Muscle of back (tissue), 11 donors: ENCODE results near the gene BABAM2. TPM values are rescaled to one million over a fixed set of nuclear protein-coding genes. Genes with fewer than 3 reads are reported as not detected.
A peak's percentile ranks its signal among the peaks of the same experiment; 100 is the strongest.
"Not testable (repeated sequence)": the region's sequence is repeated elsewhere in the genome, so short reads cannot be mapped to it uniquely, and the experiment has no call there.

Experiments
- DNase-seq, 3 donors: peaks; one replicate each; pipeline versions ENCODE4 v3.0.0 to v3.0.0-alpha.2; 2013
- polyA plus RNA-seq, 10 donors: library from polyadenylated mRNA; unstranded; fragments of 120-200 nt; gene quantifications; one replicate each; pipeline ENCODE4 v1.2.1, GENCODE V29; 2013; ENCODE audit not compliant: insufficient read length in 10 of 10

Gene BABAM2
- polyA plus RNA-seq, 10 donors, result 19.7 to 26.0 (median 23.7) TPM

DNA sequence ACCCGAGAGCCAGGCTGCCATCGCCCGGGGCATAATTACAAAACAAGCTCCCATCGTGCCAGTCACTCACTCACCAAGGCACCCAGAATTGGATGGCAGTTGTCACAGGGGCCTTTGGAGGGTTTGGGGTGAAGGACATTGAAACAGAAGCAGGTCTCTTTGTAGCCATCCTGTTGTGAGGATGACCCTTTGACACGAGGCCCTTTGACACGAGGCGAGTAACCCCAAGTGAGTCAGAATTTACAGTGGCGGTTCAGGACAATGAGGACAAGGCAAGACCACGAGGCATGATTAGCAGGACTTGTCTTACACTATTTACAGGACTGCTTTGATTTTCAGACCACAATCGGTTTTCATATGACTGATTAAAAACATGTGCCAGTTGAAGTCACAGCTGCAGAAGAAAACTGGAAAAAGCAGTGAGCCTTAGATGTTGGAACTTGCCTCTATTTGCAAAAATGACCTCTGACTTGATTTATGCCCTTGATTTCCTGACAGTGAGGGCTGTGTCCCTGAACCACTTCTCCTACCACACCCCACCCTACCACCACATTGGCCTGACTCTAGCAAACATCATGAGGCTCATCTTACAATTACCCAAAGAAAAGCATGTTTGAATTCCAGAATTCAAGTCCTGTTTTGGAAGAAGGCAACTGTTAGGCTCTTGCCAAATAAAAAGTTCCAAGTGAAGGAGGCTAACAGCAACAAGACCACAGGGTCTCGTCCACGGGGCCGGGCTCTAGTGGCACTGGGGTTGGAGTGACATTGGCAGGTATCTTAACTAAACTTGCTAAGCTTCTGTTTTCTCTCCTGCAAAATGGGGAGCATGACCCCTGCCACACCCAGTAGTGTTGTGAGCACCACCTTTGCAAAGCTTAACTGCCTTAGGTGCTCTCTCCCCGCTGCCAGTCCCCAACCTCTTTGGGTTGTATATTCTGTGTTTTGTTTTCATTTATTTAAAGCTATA, 437.7 kb downstream of the BABAM2 start:
- peak in 1 of 3 donors; percentile 63 for DNase-seq

DNA sequence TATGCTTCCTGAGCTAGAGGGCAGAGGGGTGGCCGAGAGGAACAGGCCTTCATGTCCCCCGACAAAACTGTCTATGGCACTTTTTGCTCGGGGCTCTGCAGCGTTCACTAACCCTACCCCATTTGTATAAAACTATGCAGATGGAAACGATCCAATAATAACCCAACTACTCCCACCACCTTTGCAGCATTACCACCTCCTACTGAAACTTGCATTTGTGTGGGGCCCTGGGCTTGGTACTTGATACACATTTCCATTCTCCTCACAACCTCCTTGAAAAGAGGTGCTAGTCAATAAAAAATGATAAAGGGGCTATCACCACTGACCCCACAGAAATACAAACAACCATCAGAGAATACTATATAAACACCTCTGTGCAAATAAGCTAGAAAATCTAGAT, 438.7 kb downstream of the BABAM2 start:
- no peak for DNase-seq

DNA sequence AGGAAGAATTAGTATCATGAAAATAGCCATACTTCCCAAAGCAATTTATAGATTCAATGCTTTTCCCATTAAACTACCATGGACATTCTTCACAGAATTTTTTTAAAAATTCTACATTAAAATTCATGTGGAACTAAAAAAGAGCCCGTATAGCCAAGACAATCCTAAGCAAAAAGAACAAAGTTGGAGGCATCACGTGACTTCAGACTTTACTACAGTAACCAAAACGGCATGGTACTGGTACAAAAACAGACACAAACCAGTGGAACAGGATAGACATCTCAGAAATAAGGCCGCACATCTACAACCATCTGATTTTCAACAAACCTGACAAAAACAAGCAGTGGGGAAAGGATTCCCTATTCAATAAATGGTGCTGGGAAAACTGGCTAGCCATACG, 440.2 kb downstream of the BABAM2 start:
- DNase-seq, result not testable (repeated sequence)

DNA sequence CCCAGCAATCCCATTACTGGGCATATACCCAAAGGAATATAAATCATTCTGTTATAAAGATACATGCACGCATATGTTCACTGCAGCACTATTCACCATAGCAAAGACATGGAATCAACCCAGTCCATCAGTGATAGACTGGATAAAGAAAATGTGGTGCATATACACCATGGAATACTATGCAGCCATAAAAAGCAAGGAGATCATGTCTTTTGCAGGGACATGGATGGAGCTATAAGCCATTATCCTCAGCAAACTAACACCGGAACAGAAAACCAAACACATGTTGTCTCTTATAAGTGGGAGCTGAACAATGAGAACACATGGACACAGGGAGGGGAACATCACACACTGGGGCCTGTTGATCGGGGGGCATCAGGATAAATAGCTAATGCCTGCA, 441.3 kb downstream of the BABAM2 start:
- DNase-seq, result not testable (repeated sequence)

DNA sequence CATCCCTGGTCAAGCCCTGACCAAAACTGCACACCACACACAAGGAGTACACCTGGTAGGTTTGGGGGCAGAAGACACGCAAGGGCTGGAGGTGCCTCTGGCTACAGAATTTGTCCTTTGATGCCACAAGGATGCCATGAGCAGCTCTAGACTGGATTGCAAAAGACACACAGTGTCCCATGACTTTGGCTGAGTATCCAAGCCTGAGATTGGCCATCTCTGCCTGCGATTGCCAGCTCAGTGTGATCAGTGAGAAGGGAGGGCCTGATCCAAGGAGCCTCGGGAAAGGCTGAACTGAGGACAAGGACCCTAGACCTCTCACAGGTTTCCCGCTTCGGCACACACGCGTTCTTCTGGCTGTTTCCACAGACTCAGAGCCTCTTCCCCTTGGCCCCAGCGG, 442.2 kb downstream of the BABAM2 start:
- DNase-seq, result no peak

DNA sequence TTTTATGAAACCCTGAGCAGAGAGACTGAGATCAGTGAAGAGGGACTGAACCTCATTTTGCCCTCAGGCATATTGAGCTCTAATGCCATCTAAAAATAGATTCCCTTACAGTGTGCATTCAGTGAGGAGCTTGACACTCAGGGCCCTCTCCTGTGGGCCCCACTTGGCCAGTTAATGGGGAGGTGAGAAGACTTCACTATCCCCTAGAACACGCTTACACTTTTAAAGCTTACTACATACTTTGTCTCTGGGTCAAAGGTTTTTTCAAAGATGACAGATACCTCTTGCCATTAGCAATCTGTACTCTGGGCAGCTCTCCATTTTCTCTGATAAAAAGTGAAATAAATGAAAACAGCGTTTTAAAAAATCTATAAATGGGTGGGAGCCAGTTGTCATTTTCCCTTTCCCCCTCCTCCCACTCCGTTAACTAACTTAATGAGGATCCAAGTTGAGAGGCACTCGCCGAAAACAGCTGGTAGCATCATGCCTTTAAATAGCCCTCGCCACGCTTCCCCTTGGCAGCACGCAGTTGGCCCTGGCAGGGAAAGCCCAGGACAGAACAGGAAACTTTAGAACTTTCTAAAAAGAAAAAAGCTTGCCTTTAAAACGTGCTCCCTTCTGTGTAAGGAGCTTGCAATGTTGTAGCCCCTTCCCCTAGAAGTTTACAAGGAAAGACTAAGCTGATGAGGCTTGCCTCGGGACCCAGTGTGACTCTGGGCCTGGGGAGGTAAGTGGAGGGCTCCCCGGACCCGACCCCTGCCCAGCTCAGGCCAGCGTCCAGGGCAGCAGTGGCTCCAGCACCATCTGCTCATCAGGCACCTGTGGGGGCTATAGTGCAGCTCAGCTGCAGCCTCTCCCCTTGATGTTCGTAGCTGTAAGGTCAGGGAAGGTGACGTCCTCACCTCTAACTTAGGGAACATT, 443.3 kb downstream of the BABAM2 start:
- peak in 2 of 3 donors; percentile 66 to 71 for DNase-seq

DNA sequence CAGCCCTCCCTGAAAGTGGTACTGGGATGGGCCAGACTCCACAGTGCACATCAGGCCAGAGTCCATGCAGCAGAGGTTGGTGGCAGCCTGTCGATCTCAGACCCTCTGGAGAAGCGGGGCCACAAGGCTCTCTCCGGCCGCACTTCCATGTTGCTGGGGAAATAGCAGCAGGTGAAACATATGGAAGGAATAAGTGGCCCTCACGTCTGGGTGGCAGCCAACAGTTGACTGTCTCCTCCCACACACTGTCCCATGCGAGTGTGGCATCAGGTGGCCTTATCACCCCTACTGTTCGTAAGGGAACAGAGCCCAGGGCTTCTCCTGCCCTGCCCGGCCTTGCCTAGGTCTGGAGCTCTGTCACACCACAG, 444.0 kb downstream of the BABAM2 start:
- no peak for DNase-seq

DNA sequence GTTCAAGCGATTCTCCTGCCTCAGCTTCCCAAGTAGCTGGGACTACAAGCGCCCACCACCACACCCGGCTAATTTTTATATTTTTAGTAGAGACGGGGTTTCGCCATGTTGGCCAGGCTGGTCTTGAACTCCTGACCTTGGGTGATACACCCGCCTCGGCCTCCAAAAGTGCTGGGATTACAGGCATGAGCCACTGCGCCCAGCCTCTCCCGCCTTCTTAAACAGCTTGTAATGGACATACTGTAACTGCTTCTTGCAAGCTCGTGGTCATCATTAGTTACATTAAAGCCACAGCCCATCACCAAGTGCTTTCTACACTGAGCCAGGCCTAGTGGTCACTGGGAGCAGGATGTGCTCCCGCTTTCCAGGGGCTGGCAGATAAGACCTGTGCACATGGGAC, 444.7 kb downstream of the BABAM2 start:
- not testable (repeated sequence) for DNase-seq

DNA sequence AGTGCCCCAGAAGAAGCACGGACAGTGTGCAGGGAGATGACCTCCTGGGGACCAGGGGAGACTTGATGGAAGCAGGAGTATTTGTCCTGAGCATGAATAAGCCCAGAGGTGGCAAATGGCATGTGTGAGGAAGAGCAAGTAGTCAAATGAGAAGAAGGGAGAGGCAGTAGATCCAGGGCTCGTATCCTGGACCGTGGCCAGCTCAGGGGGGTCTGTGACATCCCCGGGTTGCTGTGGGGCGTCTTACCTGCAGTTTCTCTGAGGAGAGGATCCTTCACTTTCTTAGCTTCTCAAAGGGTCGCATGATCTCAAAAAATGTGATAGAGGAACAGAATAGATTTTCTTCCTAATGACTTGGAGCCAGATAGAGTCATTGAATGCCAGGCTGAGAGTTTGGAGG, 445.1 kb downstream of the BABAM2 start:
- no peak for DNase-seq

DNA sequence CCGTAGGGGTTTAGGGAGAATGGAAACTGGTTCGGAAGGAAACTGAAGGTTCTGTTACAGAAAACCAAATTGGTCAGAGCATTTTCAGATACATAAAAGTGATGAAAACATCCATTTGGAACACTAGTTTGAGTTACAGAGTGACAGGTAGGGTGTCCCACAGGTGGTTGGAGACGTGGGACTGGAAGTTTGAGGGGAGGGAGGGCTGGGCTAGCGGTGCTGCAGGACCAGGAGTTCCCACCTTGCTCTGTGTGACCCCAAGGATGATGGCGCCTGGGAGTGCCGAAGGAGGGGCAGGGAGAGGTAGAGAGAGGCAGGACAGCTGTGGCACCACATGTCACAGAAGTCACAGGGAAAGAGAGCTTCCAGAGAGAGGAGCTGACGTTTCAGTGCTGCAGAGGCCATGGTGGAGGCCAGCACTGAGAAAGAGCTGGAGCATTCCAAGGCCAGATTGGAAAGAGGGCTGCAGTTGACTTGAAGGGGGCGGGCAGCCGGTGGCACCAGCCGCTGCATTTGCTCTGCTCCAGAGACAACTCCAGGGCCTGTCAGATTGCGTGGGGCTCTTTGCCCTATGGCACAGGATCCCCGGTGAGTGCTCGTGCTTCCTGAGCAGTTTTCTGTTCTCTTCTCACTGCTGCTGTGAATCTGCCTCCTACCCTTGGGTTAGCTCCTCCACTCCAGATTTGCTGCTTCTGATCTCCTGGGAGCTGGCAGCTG, 445.9 kb downstream of the BABAM2 start:
- DNase-seq, result no peak

DNA sequence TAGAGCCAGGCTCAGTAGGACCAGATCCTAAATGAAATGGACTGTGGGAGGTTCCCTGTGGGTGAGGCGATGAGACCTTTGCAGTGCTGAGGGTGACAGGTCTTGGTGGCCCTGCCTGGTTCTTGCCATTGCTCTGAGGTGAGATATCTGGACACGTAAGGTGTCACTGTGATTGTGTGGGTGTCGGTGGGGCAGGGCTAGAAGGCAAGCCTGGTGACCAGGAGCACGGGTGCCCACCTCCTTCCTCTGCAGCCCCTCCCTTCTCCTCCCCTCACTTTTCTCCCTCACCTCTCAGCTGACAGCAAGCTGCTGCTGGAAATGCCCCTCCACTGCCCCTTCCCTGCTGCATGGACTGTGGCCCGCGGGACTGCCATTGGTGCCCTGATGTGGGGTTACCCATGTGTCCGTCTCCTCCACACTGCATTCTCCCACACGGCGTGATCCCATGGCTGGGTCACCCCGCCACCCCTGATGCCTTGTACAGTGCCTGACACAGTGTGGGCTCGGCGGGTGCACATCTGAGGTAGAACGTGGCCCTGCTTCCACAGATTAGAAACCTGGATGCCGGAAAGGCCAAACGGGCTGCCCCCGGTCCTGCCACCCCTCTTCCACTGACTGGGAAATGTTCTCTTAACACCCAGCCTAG, 446.6 kb downstream of the BABAM2 start:
- no peak for DNase-seq

DNA sequence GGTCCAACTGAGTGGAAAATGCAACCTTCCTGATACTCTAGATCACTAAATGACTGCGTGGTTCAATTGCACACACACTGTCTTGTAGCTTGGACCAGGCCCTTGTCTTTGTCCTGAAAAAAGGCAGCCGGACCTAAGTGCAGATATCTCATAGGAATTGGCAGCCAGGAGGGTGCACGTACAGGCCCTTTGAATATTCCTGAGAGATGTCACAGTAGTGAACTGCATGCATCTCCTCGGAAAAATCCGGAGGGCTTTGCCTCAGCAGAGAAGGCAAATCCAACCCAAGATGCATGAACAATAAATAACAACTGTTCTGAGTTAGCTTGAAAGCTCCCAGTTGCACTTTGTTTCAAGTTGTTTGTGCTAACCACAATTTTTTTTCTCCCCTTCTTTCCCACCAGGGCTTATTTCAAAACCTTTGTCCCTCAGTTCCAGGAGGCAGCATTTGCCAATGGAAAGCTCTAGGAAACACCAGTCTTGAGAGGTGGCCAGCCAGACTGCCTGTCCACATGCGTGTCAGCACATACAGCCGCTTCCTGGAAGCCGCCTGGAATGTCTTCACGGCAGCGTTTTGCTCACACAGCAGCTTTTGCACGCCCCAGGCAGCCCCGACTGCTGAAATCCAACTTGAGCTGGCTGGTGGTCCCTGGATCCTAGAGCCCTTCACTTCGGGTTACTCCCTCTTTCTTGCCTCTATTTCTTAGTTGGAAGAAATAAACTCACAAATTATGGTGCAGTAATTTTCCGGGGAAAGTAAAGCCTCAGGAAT, 447.7 kb downstream of the BABAM2 start:
- peak; percentile 79 to 90 (median 87) for DNase-seq

DNA sequence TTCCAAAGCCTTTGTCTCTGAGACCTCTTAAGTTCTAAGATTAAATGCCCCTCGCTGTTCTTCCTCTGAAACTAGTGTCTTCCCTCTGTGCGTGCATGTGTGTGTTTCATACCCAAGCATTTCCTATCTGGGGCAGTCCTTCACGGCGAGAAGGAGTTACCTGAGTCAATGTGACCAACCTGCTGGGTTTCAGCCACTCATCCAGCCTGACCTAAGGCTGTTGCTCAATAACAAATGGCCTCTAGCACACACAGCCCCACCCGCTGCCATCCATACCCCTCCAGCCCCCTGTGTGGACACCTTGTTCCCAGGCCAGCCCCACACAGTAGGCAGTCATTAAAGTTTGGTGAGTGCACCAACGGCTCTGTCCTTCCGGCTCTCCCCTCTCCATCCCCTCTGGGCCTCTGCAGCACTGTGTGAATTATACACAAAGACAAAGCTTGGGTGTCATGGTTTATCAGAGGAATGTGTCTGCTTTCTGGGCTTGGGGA, 448.3 kb downstream of the BABAM2 start:
- DNase-seq, result no peak

DNA sequence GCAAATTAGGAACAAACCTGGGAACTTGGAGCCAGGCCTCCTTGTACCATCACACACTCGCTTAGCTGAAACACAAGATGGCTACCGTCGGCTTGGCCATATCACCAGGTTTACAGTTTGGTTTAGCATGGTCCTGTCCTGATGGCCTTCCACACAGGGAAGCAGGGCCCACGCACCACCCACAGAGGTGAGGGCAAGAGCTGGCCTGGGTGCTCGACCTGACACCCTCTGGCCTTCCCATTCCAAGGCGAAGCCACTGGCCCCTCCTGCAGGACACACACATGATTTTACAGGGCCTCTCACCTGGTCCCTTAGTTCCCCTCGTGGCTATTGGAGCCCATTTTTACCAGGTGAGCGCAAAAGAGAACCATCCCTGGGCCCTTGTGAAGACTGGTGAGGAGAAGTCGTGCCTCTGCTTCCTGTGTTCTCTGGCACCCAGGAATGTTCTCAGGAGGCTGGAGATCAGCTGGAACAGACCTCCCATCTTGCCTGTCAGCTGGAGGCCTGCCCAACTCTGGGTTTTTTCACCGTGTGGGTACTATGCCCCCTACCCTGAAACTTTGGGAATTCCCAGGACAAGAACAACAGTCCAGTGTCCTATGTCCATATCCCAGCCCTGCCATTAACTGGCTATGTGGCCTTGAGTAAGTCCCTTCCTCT, 449.1 kb downstream of the BABAM2 start:
- no peak for DNase-seq

DNA sequence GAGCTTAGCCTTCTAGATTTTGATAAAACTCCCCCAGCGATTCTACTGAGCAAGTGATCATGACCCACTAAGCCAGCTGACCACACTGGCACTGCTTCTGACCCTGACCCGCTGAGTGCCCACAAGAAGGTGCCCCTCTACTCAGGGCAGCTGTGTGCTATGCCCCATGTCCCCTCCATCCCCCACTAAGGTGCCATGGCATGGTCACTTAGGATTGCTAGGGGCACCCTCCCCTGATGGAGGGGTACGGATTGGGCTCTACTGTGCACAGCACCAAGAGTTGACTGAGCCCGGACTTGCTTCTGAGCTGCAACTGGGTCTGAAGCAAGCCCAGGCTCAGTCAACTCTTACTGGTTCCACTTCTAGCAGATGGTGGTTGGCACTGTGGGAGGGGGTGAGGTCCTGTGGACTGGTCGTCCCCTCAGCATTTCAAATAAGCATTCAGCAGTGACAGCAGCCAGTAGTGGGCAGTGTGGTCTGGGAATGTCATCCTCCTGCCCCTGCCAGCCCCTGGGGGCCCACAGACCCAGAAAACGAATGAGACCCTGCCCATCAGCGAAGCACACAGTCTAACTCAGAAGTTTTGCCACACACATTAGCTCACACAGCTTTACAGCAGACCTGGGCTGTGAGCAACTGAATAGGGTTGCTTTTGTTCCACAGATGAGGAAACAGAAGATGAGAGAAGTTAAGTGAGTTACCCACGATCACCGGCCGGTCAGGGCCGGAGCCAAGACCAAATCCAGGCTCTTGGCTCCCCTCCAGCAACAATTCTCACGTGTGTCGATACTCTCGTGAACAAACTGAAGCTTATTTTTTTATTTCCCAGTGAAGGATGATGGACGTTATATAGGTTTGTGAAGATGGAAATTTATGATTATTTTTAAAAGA, 450.0 kb downstream of the BABAM2 start:
- no peak for DNase-seq

DNA sequence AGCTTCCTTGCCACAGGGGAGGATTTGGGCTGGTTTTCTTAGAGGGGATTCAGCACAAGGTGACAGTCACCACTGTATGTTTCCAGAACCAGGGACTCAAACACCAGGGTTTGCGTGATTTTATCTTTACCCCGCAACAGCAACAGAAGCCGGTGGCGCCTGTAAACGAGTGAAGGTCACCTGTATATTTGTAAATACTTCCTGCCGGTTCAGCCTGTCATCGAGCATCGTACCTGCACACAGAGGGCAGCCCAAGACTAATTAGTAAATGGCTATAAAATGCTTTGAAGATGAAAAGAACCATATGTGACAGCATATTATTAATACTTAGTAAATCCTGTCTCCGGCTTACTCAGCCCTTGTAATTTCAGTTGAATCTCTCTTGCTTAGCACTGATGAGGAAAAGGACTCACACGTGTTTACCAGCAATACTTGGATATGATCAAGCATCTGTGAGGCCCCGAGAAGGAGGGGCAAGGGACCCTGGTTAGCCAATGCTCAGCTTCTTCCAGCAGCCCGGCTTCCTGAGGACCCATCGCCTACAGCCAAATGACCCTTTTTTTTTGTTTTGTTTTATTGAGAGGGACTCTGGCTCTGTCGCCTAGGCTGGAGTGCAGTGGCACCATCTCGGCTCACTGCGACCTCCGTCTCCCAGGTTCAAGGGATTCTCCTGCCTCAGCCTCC, 450.8 kb downstream of the BABAM2 start:
- peak in 1 of 3 donors; percentile 40 for DNase-seq

DNA sequence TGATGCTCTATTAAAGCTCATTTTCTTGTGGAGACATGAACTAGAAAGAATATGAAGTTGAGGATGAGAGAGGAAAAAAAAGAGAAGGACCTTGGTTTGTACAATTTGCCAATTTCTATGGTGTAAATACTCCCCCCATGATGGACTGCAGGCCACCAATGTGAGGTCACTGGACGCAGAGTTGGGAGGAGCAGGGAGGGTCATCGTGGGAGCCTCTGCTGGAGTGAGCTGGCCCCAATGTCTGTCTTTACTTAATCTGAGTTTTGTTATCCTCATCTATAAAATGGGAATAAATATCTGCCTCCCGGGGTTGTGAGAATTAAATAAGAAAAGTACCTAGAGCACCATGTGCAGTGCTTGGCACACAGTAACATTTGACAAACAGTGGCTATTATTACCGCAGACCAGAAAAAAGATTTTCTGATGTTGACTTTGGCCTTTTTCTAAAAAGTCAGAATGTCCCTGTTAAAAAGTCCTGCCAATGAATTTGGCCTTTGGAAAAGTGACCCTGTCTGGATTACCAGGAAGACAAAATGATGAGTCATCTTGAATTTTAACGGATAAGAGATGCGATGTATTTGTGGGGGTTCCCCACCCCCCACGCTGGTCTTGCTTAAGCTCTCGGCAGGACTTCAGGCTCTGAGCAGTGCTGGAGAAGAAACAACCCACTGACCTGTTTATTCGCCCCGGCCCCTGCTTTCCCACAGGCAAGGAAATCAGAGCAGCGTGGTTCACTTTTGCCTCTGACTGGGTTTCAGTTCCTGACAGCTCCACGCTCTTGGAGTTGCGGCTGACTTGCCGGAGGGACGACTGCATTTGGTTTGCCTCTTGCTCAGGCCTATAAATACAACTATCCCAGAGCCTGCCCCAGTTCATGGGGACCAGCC, 451.8 kb downstream of the BABAM2 start:
- peak in 1 of 3 donors; percentile 53 for DNase-seq
